ENCODE results near the gene CALML6. TPM values are rescaled to one million over a fixed set of nuclear protein-coding genes. Genes with fewer than 3 reads are reported as not detected.

CALML6 gene
- total RNA-seq, 2 experiments from 2014 or later, result 0.26 to 0.27 TPM

GRCh38 chr1:1946540-1946939, 31.5 kb downstream of the CALML6 start:
- H3K9me3 Mint-ChIP-seq, result peaks cover 10% of the 10 kb centered on the region
- H3K4me1 Mint-ChIP-seq (ENCODE audit: low read depth), result peaks cover 3% of the 10 kb centered on the region
- CTCF ChIA-PET, result interaction anchor here (6.6 kb wide), 1 partner anchor 98 kb away, joined by 67 read pairs; no protein-coding TSS in a partner anchor
- H3K27ac Mint-ChIP-seq, result no peak overlapping the region
- peaks cover 11% of the 10 kb centered on the region for H3K27me3 Mint-ChIP-seq
- POLR2A ChIA-PET, result no interaction called here
- no peak overlapping the region for H3K4me3 Mint-ChIP-seq
- intact Hi-C loops (cut with micrococcal nuclease), result no loop called here
- DNase-seq, result no peak
- H3K36me3 Mint-ChIP-seq, result no peaks in the 10 kb centered on the region

GRCh38 chr1:1947493-1947892, 32.4 kb downstream of the CALML6 start:
- no peak overlapping the region for H3K4me3 Mint-ChIP-seq
- DNase-seq, result no peak

DNA sequence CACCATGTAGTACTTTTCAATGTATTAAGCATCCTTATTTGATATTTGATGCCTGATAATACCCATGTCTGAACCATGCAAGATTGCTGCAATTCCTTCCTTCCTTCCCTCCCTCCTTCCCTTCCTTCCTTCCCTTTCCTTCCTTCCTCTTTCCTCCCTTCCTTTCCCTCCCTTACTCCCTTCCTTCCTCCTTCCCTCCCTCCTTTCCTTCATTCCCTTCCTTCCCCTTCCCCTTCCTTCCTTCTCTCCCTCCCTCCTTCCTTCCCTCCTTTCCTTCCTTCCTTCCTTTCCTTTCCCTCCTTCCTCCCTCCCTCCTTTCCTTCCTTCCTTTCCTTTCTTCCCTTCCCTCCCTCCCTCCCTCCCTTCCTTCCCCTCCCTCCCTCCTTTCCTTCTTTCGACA, 33.7 kb downstream of the CALML6 start:
- no peak overlapping the region for H3K4me3 Mint-ChIP-seq
- H3K36me3 Mint-ChIP-seq, result no peaks in the 10 kb centered on the region
- H3K4me1 Mint-ChIP-seq (ENCODE audit: low read depth), result peaks cover 2% of the 10 kb centered on the region
- intact Hi-C loops (cut with micrococcal nuclease), result no loop called here
- H3K27ac Mint-ChIP-seq, result no peak overlapping the region
- H3K27me3 Mint-ChIP-seq, result peaks cover 12% of the 10 kb centered on the region
- CTCF ChIA-PET, result interaction anchor here (1.9 kb wide), 1 partner anchor 96 kb away, joined by 10 read pairs; no protein-coding TSS in a partner anchor
- no peak for DNase-seq
- POLR2A ChIA-PET, result no interaction called here
- peaks cover 11% of the 10 kb centered on the region for H3K9me3 Mint-ChIP-seq

More at GRCh38 chr1:1947493-1947892, 32.4 kb downstream of the CALML6 start:
- H3K27me3 Mint-ChIP-seq, result peaks cover 12% of the 10 kb centered on the region
- no peaks in the 10 kb centered on the region for H3K36me3 Mint-ChIP-seq
- POLR2A ChIA-PET, result no interaction called here
- CTCF ChIA-PET, result interaction anchor here (0.6 to 1.9 kb wide), 2 partner anchors 97 to 139 kb away, joined by 3 to 10 read pairs; no protein-coding TSS in a partner anchor
- peaks cover 3% of the 10 kb centered on the region for H3K4me1 Mint-ChIP-seq (ENCODE audit: low read depth)
- intact Hi-C loops (cut with micrococcal nuclease), result no loop called here
- no peak overlapping the region for H3K27ac Mint-ChIP-seq
- H3K9me3 Mint-ChIP-seq, result peaks cover 11% of the 10 kb centered on the region

DNA sequence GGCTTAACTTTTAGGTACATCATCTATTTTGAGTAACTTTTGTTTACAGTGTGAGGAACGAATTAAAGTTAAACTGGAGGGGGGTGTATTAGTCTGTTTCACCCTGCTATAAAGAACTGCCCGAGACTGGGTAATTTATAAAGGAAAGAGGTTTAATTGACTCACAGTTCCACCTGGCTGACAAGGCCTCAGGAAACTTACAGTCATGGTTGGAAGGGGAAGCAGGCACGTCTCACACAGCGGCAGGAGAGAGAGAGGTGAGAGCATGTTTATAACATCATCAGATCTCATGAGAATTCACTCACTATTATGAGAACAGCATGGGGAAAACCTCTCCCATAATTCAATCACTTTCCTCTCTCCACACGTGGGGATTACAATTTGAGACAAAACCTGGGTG, 35.9 kb downstream of the CALML6 start:
- H3K4me1 Mint-ChIP-seq (ENCODE audit: low read depth), result peaks cover 2% of the 10 kb centered on the region
- no peak overlapping the region for H3K27ac Mint-ChIP-seq
- H3K9me3 Mint-ChIP-seq, result peaks cover 13% of the 10 kb centered on the region
- CTCF ChIA-PET, result no interaction called here
- no peak overlapping the region for H3K4me3 Mint-ChIP-seq
- peaks cover 12% of the 10 kb centered on the region for H3K27me3 Mint-ChIP-seq
- H3K36me3 Mint-ChIP-seq, result no peaks in the 10 kb centered on the region
- POLR2A ChIA-PET, result interaction anchor here (0.7 kb wide), 1 partner anchor 11 kb away, joined by 3 read pairs; no protein-coding TSS in a partner anchor
- intact Hi-C loops (cut with micrococcal nuclease), result no loop called here
- no peak for DNase-seq

GRCh38 chr1:1954015-1954414, 39.0 kb downstream of the CALML6 start:
- ChIA-PET POLR2A (no interaction called here), CTCF (interaction anchor here (1.5 to 3.7 kb wide), 2 partner anchors 9 to 90 kb away, joined by 4 to 15 read pairs; no protein-coding TSS in a partner anchor)
- Mint-ChIP-seq H3K27ac (no peak overlapping the region), H3K4me3 (no peak overlapping the region), H3K36me3 (no peaks in the 10 kb centered on the region), H3K27me3 (peaks cover 16% of the 10 kb centered on the region), H3K4me1 (ENCODE audit: low read depth) (peaks cover 2% of the 10 kb centered on the region), H3K9me3 (peaks cover 13% of the 10 kb centered on the region)
- intact Hi-C loops (cut with micrococcal nuclease), result no loop called here
- no peak for DNase-seq

GRCh38 chr1:1954831-1955441, 39.9 kb downstream of the CALML6 start:
- Mint-ChIP-seq H3K4me1 (ENCODE audit: low read depth) (peaks cover 5% of the 10 kb centered on the region), H3K9me3 (peaks cover 13% of the 10 kb centered on the region), H3K36me3 (no peaks in the 10 kb centered on the region), H3K27me3 (peaks cover 19% of the 10 kb centered on the region), H3K4me3 (no peak overlapping the region), H3K27ac (peak overlapping the region; percentile 33)
- intact Hi-C loops (cut with micrococcal nuclease), result no loop called here
- DNase-seq, result peak; percentile 46
- POLR2A ChIA-PET, result no interaction called here
- CTCF ChIA-PET, result interaction anchor here (1.5 to 3.7 kb wide), 2 partner anchors 10 to 90 kb away, joined by 4 to 15 read pairs; no protein-coding TSS in a partner anchor

DNA sequence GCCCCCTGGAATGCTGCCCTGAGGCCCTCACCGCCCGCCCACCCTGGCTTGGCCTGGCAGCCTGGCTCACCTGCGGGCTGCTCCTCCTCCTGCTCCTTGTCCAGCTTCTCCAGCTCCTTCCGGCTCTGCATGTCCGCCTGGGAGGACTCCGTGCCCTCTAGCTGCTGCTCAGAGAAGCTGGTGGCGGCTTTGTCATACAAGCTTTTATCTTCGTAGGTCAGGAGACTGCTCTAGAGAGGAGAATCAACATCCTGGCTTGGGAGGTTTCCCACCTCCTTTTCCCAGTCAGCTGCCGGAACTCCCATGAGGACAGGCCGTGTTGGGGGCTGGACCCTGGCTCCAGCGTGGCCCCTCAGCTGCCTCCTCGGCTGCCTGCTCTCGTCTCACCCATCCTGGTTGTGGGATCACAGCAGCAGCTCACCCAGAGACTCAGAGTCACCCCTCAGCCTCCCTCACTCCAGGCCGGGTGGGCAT, 40.6 kb downstream of the CALML6 start:
- Mint-ChIP-seq H3K27me3 (peaks cover 20% of the 10 kb centered on the region), H3K27ac (no peak overlapping the region), H3K4me3 (no peak overlapping the region), H3K9me3 (peaks cover 12% of the 10 kb centered on the region), H3K4me1 (ENCODE audit: low read depth) (peaks cover 5% of the 10 kb centered on the region), H3K36me3 (no peaks in the 10 kb centered on the region)
- intact Hi-C loops (cut with micrococcal nuclease), result no loop called here
- DNase-seq, result no peak
- POLR2A ChIA-PET, result no interaction called here
- CTCF ChIA-PET, result interaction anchor here (1.5 to 3.7 kb wide), 2 partner anchors 11 to 89 kb away, joined by 4 to 15 read pairs; no protein-coding TSS in a partner anchor

DNA sequence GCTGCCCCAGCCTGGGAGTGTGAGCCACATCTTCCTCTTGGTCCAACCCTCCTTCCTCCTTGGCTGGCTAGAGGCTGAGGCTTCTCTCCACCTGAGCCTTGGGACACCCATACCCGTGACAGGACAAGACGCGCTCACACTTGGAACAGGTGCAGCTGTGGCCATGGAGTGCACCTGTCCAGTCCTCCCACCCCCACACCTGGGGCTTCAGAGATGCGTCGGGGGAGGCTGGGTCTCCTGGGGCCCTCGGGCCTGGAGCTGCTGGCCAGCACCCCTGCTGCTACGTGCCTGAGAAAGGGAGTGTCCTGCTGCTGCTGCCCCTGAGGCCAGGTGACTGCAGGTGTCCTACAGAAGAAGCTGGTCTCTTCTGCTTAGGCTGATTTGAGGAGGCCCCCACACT, 41.0 kb downstream of the CALML6 start:
- ChIA-PET POLR2A (no interaction called here), CTCF (interaction anchor here (3.7 kb wide), 1 partner anchor 88 kb away, joined by 15 read pairs; no protein-coding TSS in a partner anchor)
- no peak for DNase-seq
- peaks cover 5% of the 10 kb centered on the region for H3K4me1 Mint-ChIP-seq (ENCODE audit: low read depth)
- H3K27me3 Mint-ChIP-seq, result peaks cover 24% of the 10 kb centered on the region
- peaks cover 7% of the 10 kb centered on the region for H3K9me3 Mint-ChIP-seq
- H3K27ac Mint-ChIP-seq, result no peak overlapping the region
- no peak overlapping the region for H3K4me3 Mint-ChIP-seq
- intact Hi-C loops (cut with micrococcal nuclease), result no loop called here
- no peaks in the 10 kb centered on the region for H3K36me3 Mint-ChIP-seq

DNA sequence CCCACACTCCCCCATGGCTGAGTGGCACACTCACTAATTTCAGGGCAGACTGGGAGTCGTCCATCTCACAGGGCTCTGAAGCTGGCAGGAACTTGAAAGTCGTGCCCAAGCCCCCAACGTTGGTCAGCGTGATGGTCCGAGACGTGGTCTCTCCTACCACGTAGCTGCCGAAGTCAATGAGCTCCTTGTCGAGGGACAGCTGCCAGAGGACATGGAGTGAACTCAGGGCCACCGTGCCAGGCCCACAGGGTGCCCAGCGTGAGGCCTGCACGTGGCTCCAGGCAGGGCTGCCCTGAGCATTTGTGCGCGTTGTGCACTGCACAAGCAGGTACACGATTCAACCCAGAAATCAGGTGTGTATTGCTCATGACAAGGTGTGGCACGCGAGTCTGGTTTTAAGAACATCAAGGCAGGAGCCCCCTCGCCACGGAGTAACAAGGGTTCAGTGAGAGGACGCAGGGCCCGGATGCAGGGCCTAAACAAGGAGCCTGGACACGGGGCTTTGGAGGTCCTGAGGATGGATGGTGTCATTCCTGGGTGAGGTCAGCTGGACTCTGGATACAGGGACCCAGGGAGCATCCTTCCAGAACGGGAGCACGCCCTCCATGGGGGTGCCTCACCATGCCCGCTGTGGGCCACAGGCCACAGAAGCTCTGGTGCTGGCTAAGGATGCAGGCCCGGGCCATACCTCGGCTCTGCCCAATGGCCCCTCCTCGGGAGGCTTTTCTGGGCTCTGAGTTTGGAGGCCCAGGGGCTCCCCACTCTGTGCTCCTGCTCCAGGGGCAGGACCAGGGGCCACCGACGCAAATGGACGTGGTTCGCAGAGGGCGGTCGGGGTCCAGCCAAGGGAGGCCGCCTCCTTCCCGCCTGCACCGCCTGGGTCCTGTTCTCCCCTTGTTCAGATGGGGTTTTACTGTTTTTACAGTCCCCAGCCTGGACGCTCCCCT, 41.8 kb downstream of the CALML6 start:
- Mint-ChIP-seq H3K4me1 (ENCODE audit: low read depth) (peaks cover 5% of the 10 kb centered on the region), H3K36me3 (no peaks in the 10 kb centered on the region), H3K27me3 (peaks cover 23% of the 10 kb centered on the region), H3K4me3 (no peak overlapping the region), H3K9me3 (peaks cover 2% of the 10 kb centered on the region), H3K27ac (no peak overlapping the region)
- POLR2A ChIA-PET, result no interaction called here
- intact Hi-C loops (cut with micrococcal nuclease), result no loop called here
- no peak for DNase-seq
- CTCF ChIA-PET, result interaction anchor here (3.7 kb wide), 1 partner anchor 88 kb away, joined by 15 read pairs; no protein-coding TSS in a partner anchor

DNA sequence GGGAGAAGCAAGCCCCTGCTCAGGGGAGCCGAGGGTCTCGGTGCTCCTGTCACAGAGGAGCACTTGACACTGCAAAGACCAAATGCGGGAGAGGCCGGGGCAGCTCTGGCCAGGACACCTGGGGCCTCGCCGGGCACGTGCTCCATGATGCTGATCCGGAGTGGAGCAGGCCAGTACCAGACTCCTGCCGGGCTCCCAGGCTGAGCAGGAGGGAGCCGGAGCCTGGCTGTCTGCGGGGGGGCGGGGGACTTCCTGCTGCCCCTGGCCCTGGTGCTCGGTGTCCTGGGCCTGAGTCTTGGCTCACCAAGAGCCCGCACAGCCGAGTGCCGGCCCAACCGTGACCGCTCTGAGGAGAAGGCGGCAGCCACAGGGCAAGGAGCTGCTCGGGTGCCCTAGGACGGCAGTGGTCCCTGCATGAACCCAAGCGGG, 42.5 kb downstream of the CALML6 start:
- H3K27me3 Mint-ChIP-seq, result peaks cover 23% of the 10 kb centered on the region
- CTCF ChIA-PET, result interaction anchor here (3.7 kb wide), 1 partner anchor 87 kb away, joined by 15 read pairs; no protein-coding TSS in a partner anchor
- no peak overlapping the region for H3K4me3 Mint-ChIP-seq
- intact Hi-C loops (cut with micrococcal nuclease), result no loop called here
- POLR2A ChIA-PET, result no interaction called here
- H3K27ac Mint-ChIP-seq, result no peak overlapping the region
- no peaks in the 10 kb centered on the region for H3K36me3 Mint-ChIP-seq
- peaks cover 2% of the 10 kb centered on the region for H3K9me3 Mint-ChIP-seq
- DNase-seq, result no peak
- H3K4me1 Mint-ChIP-seq (ENCODE audit: low read depth), result peaks cover 5% of the 10 kb centered on the region

GRCh38 chr1:1958071-1958541, 43.0 kb downstream of the CALML6 start:
- H3K4me3 Mint-ChIP-seq, result no peak overlapping the region
- no peaks in the 10 kb centered on the region for H3K36me3 Mint-ChIP-seq
- peaks cover 2% of the 10 kb centered on the region for H3K9me3 Mint-ChIP-seq
- DNase-seq, result no peak
- ChIA-PET POLR2A (no interaction called here), CTCF (interaction anchor here (4.1 kb wide), 1 partner anchor 86 kb away, joined by 59 read pairs; no protein-coding TSS in a partner anchor)
- H3K4me1 Mint-ChIP-seq (ENCODE audit: low read depth), result peaks cover 5% of the 10 kb centered on the region
- peaks cover 23% of the 10 kb centered on the region for H3K27me3 Mint-ChIP-seq
- intact Hi-C loops (cut with micrococcal nuclease), result no loop called here
- H3K27ac Mint-ChIP-seq, result no peak overlapping the region

- Mint-ChIP-seq H3K27ac (no peak overlapping the region), H3K36me3 (no peaks in the 10 kb centered on the region), H3K4me3 (no peak overlapping the region), H3K4me1 (ENCODE audit: low read depth) (peaks cover 5% of the 10 kb centered on the region), H3K27me3 (peaks cover 25% of the 10 kb centered on the region), H3K9me3 (peaks cover 2% of the 10 kb centered on the region)
- intact Hi-C loops (cut with micrococcal nuclease), result no loop called here
- POLR2A ChIA-PET, result no interaction called here
- CTCF ChIA-PET, result interaction anchor here (0.8 to 4.1 kb wide), 3 partner anchors 16 to 94 kb away, joined by 3 to 59 read pairs (median 3); no protein-coding TSS in a partner anchor
- DNase-seq, result no peak
These were observed 44.4 kb downstream of the CALML6 start for GRCh38 chr1:1959459-1959839.
